HG02885 (cell line): ENCODE data around the gene CCL7.

Experiments used
- ATAC-seq: cut with Tn5 transposase; IDR thresholded peaks from one replicate; pipeline ENCODE4 v1.9.1; 2021; ENCODE audit warnings: mild to moderate bottlenecking; ENCODE audit not compliant: unreplicated experiment, poor library complexity

The CCL7 gene

GRCh38 chr17:34314279-34314678 is 44.3 kb downstream of the CCL7 start:
- no peak for ATAC-seq

DNA sequence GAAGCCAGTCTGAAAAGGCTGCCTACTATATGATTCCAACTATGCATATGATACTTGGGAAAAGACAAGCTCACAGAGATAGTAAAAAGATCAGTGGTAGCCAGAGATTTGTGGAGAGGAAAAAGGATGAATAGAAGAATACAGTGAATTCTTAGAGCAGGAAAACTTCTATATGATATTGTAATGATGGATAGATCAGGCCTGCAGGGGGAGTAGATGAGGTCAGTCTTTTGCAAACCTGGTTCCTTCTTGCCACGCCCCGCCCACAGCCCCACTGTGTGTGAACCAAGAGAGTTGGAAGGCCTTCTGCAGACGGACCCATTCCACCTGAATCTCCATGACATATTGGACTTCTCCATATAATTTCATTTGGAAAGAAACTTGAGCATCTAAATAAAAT is 48.5 kb downstream of the CCL7 start:
- no peak for ATAC-seq

GRCh38 chr17:34319039-34319483 is 49.0 kb downstream of the CCL7 start, which contains the start of gene CCL8:
Gene CCL8 (plus strand): TSS chr17:34319435. CDS start chr17:34319502, 67 bp downstream.
- no peak for ATAC-seq
